Right lobe of liver (tissue), 6 donors: ENCODE measurements around the gene LILRA6. TPM values are rescaled to one million over a fixed set of nuclear protein-coding genes. Genes with fewer than 3 reads are reported as not detected.
A peak's percentile ranks its signal among the peaks of the same experiment; 100 is the strongest.

ENCODE experiments used
- ATAC-seq, 4 donors: fragments of 200-7000 bp; cut with Tn5 transposase; one replicate each; pipeline ENCODE4 v1.9.1; 2020; ENCODE audit warnings: mild to moderate bottlenecking in 4 of 4, moderate library complexity in 4 of 4
- DNase-seq, 3 donors: peaks; one replicate each; pipeline ENCODE4 v3.0.0-alpha.2; 2020
- H3K27ac ChIP-seq, 3 donors: fragments of 200-600 bp; one replicate each; pipeline ENCODE4 v1.8.0; 2022
- H3K27me3 ChIP-seq, 2 donors: fragments of 200-600 bp; one replicate each; pipeline ENCODE4 v1.8.0; 2022
- H3K36me3 ChIP-seq, 4 donors: fragments of 200-600 bp; sonication (generic) in 1 of 4; one replicate each; pipeline versions ENCODE4 v1.5.1 to v1.8.0; 2017 to 2022; ENCODE audit warnings: control low read depth in 1 of 4
- H3K4me1 ChIP-seq, 4 donors: fragments of 200-600 bp; sonication (generic) in 1 of 4; one replicate each; pipeline versions ENCODE4 v1.5.1 to v1.8.0; 2017 to 2022; ENCODE audit warnings: control low read depth in 1 of 4
- H3K4me3 ChIP-seq, 3 donors: fragments of 200-600 bp; one replicate each; pipeline ENCODE4 v1.8.0; 2022
- H3K9me3 ChIP-seq, 4 donors: fragments of 200-600 bp; sonication (generic) in 1 of 4; one replicate each; pipeline versions ENCODE4 v1.5.1 to v1.8.0; 2017 to 2022; ENCODE audit warnings: control low read depth in 1 of 4
- CTCF ChIP-seq, 4 donors: fragments of 200-600 bp in 3 of 4; fragments of 450-650 bp in 1 of 4; IDR thresholded peaks; one replicate each; pipeline versions ENCODE4 v1.5.1 to v1.8.0; 2016 to 2022; ENCODE audit warnings: antibody characterized with exemption in 4 of 4, mild to moderate bottlenecking in 2 of 4
- POLR2A ChIP-seq: fragments of 450-650 bp; IDR thresholded peaks from one replicate; pipeline ENCODE4 v1.6.1; 2017; ENCODE audit warnings: antibody characterized with exemption, mild to moderate bottlenecking
- WGBS: methylation state at CpG from one replicate; pipeline ENCODE4 v1.1.6; 2018; ENCODE audit warnings: low coverage, low lambda C conversion rate; ENCODE audit not compliant: insufficient coverage; ENCODE audit errors: missing lambda C conversion rate; 5-methylcytosine and 5-hydroxymethylcytosine counted together
- intact Hi-C, 2 donors: fragments of 100-400 bp; cut with DNase I; formaldehyde crosslinking; loops; one replicate each; pipeline versions ENCODE4 v1.11.2 to v1.14.1; 2022
- total RNA-seq, 6 experiments: library from RNA; depleted of rRNA in 2 of 6; stranded (reverse); fragments of >200 nt in 2 of 6; fragmentation: NEBNext Ultra II Directional in 3 of 6; extraction: Animal tissue kit (Norgen Biotek cat#: 25700) in 3 of 6; gene quantifications; one replicate each; pipeline versions ENCODE4 v1.1.0 to v1.2.4, GENCODE V29; 2016 to 2023
- donor health status: DM: no; HTN: yes; CAD: no.
- donor health status: DM: no; HTN: no; CAD: no.
- donor health status: DM: no; HTN: no; CAD: no.
- donor health status: DM: no; HTN: yes; CAD: no.
- donor health status: DM: no; HTN: yes; CAD: no.

The LILRA6 gene
- total RNA-seq, 6 experiments from 2014 or later: 0.61 to 4.9 (median 0.98) TPM

- peak in 1 of 3 donors; percentile 40 for DNase-seq
- 80% methylated on average over 1 of the region's 27 CpGs for WGBS
- TF ChIP-seq POLR2A (no peak), CTCF (IDR thresholded peaks at IDR 0.05) (no peak)
- H3K4me1 ChIP-seq: peaks cover 0 to 95% (median 53%) of the 10 kb centered on the region in 4 donors
- H3K27ac ChIP-seq: peak overlapping the region in 2 of 3 donors; percentile 78 to 86
- peaks cover 17 to 67% (median 36%) of the 10 kb centered on the region in 4 donors for H3K36me3 ChIP-seq
- intact Hi-C loops: no loop called here
- H3K4me3 ChIP-seq: peak overlapping the region in 1 of 3 donors; percentile 18
- no peaks in the 10 kb centered on the region for H3K9me3 ChIP-seq
- H3K27me3 ChIP-seq: no peaks in the 10 kb centered on the region
- no peak for ATAC-seq
These were observed 36.4 kb downstream of the LILRA6 start for GRCh38 chr19:54206030-54206830.

- no peak for TF ChIP-seq CTCF (IDR thresholded peaks at IDR 0.05)
- TF ChIP-seq POLR2A: no peak
- ATAC-seq: no peak
- intact Hi-C loops: no loop called here
- peaks cover 17 to 67% (median 36%) of the 10 kb centered on the region in 4 donors for H3K36me3 ChIP-seq
- H3K27me3 ChIP-seq: no peaks in the 10 kb centered on the region
- H3K9me3 ChIP-seq: no peaks in the 10 kb centered on the region
- no peak overlapping the region for H3K4me3 ChIP-seq
- 53% methylated on average over 4 of the region's 4 CpGs for WGBS
- peaks cover 0 to 83% (median 48%) of the 10 kb centered on the region in 4 donors for H3K4me1 ChIP-seq
- H3K27ac ChIP-seq: peak overlapping the region in 1 of 3 donors; percentile 86
- DNase-seq: no peak
These were observed 37.7 kb downstream of the LILRA6 start for GRCh38 chr19:54204767-54205468.

- intact Hi-C loops: no loop called here
- Histone ChIP-seq H3K9me3 (no peaks in the 10 kb centered on the region), H3K27me3 (no peaks in the 10 kb centered on the region), H3K27ac (peak overlapping the region; percentile 32 to 95 (median 86)), H3K36me3 (peaks cover 17 to 67% (median 36%) of the 10 kb centered on the region in 4 donors), H3K4me3 (peak overlapping the region; percentile 65 to 71 (median 69)), H3K4me1 (peaks cover 0 to 66% (median 35%) of the 10 kb centered on the region in 4 donors)
- no peak for TF ChIP-seq CTCF (IDR thresholded peaks at IDR 0.05)
- no peak for TF ChIP-seq POLR2A
- peak; percentile 52 to 61 (median 60) for ATAC-seq
- DNase-seq: peak in 2 of 3 donors; percentile 58 to 82
- WGBS: 15% methylated on average over 9 of the region's 9 CpGs
These were observed 39.4 kb downstream of the LILRA6 start for GRCh38 chr19:54203151-54203611.

DNA sequence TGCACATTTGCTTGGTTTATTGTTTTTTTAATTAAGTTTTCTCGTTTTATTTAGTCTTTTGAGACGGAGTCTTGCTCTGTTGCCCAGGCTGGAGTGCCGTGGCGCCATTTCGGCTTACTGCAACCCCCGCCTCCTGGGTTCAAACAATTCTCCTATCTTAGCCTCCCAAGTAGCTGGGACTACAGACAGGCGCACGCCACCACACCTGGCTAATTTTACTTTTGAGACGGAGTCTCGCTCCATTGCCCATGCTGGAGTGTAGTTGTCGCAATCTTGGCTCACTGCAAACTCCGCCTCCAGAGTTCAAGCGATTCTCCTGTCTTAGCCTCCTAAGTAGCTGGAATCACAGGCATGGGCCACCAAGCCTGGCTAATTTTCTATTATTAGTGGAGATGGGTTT is 40.6 kb downstream of the LILRA6 start:
- WGBS: 34% methylated on average over 13 of the region's 13 CpGs
- ATAC-seq (no peak), DNase-seq (peak in 1 of 3 donors; percentile 35)
- peak overlapping the region; percentile 65 to 71 (median 69) for H3K4me3 ChIP-seq
- H3K36me3 ChIP-seq: peaks cover 17 to 57% (median 31%) of the 10 kb centered on the region in 4 donors
- TF ChIP-seq POLR2A: no peak
- no peaks in the 10 kb centered on the region for H3K9me3 ChIP-seq
- intact Hi-C loops: no loop called here
- peaks cover 0 to 60% (median 31%) of the 10 kb centered on the region in 4 donors for H3K4me1 ChIP-seq
- no peaks in the 10 kb centered on the region for H3K27me3 ChIP-seq
- peak overlapping the region; percentile 86 to 95 (median 94) for H3K27ac ChIP-seq
